HG03103 (cell line): ENCODE data around the gene IBSP.

Source experiments
- ATAC-seq: cut with Tn5 transposase; IDR thresholded peaks from one replicate; pipeline ENCODE4 v1.9.1; 2021; ENCODE audit warnings: low read depth; ENCODE audit not compliant: unreplicated experiment

Gene IBSP, protein sequence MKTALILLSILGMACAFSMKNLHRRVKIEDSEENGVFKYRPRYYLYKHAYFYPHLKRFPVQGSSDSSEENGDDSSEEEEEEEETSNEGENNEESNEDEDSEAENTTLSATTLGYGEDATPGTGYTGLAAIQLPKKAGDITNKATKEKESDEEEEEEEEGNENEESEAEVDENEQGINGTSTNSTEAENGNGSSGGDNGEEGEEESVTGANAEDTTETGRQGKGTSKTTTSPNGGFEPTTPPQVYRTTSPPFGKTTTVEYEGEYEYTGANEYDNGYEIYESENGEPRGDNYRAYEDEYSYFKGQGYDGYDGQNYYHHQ

DNA sequence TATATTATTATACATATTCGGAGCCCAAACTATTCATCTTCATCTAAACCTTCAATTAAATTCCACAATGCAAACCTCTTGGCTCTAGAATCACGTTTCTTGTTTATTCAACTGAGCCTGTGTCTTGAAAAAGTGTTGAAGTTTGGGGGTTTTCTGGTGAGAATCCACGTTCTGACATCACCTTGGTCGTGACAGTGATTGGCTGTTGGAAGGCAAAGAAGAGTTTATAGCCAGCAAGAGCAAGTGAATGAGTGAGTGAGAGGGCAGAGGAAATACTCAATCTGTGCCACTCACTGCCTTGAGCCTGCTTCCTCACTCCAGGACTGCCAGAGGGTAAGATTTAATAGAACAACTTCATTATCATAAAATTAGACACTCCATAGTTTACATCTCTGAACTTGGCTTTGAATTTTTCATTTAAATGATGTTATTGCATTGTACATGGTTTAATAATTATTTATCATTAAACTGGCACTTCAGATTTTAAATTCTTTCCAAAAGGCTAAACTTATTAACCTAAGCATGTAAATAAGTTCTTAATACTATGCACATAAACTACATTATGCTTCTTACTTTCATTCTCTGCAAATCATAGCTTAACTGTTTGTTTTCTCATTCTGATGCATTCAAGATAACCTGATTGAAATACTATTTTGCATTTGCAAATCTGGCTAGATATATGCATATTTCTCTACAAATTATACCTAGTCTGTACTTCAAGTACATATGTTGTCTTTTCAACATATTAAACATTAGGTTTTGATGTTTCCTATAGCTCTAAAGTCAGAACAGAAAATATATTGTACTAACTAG, at the start of gene IBSP:
TSS of gene IBSP (plus strand) at position 254 of the 813 bp plus-strand sequence. CDS start 2,808 bp downstream, outside the sequence.
- no peak for ATAC-seq

DNA sequence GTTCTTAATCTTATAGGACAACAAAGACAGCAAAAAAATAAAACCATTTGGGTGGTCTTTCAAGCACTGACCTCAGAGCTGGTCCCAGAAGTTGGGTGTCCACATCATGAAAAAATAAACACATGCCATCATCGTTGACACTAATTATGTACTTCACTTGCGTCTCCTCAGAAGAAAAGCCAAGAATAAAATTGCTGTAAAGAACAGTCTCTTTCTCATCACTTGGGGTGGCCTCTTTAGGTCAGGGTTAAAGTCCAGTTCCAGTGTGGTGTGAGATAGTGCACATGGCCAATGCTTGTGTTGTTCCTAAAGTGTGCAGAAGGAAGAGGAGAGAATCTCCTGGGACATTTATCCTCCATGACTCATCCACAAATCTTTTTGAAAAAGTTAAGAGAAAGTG, 49.5 kb upstream of the IBSP start:
- ATAC-seq: no peak

DNA sequence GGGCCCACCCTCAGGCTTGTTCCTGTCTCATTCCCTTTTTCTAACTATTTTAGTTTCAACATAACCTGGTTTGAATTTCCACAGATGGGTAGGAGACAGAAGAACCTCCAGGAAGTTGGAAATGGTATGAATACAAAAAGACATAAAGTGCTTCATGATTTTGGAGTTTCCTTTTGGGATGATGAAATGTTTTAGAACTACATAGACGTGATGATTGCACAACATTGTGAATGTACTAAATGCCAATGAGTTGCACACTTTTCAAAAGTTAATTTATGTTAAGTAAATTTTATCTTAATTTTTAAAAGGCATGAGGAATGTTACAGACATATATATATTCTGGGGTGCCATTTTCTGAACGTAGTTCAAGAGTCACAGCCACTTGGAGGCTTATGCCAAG, 41.1 kb upstream of the IBSP start:
- no peak for ATAC-seq

DNA sequence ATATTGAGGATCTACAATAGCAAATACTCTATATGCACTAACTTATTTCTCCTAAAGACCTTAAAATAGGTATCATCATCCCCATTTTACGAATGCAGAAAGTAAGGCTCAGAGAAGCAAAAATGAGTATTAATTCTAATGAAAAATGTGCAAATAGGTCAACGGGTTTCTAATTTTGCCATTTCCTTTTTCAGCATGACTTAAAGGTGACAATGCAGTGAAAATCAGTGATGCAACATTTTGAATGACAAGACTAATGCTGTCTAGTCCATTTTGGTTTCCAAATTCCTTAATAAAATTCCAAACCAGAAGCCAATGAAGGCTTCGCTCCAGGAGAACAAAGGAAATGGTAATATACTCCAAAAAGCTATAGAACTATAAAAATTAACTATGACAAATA, 37.0 kb upstream of the IBSP start:
- ATAC-seq: no peak

DNA sequence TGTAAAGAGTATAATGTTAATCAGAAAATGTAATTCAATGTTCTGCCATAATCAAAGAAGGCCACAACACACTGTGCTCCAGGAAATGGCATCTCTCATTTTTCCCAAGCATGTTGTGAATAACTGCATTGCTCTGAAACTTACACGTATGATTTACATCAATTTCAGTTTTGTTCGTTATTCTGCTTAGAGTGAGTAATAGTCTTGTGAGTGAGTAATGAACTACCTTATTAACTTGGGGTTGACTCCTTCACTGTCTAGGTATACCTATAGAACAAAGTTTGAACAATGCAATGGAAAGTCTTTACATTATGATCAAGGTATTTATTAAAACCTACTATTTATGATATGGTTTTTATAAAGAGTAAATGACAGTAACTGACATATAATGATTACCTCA, 17.8 kb upstream of the IBSP start:
- ATAC-seq: no peak

DNA sequence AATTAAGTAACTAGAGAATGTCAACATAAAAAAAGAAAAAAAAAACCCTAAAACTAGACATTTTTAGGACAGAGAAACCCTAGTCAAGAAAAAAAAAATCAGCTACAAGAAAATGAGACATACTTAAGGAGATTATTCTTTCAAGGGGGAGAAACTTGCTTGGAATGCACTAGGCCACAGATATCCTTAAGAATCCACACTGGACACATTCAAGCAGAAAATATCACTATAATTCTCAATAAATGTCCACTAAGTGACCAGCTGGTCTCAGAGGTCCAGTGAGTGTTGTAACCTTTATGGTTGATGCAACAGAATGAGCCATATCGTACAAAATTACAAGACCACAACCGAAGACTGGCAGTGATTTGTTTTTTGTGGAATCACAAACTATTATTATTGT, 15.6 kb upstream of the IBSP start:
- no peak for ATAC-seq

DNA sequence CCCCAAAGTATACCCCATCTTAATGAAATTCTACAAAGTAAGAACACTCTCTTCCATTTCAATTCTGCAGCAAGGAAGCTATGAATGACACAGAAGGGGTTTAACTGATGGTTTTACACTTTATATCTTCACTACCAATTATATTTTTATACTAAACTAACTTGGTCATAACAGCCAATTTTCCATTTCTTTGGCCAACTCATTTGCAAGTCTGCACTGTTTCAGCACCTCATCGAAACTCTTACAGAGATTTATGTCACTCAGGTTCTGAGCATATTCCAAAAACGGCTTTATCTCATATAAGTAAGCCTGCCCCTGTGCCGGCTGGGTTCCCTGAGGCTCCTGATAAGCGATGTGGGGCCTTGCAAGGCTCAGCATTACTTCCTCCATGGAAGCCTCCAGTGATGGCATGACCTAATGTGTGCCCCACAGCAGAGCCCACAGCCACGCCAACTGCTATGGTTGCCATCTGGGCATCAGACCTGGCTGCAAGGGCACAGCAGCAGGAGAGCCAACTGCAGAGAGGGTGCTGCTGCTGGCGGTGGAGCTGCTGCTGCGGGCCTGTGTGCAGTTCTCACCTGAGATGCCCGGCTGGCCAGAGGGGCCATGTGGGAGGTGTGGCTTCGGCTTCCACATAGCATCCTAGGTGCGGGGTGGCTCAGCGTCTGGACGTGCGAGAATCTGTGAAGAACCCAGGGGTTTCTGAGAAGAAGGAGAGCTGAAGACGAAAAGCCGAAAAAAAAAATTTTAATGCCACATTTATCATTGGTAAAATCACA, 13.4 kb upstream of the IBSP start:
- no peak for ATAC-seq

DNA sequence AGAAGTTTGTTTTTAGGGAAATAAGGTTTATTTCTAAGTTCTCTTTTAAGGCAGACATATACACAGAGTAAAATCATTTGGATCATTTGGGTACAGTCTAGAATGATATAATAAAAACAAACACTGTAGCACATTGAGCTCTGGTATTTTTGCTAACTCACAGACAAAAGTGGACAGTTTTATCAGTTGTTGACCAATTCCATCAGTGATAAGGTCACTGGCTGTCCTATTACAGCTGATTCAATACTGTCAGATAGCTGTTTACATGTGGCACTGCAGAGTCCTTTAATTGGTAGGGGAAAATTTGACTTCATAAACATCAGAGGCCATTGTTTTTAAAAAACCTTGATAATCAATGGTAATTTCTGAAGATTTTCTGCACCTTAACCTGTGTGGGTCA, 3.5 kb downstream of the IBSP start:
- no peak for ATAC-seq

DNA sequence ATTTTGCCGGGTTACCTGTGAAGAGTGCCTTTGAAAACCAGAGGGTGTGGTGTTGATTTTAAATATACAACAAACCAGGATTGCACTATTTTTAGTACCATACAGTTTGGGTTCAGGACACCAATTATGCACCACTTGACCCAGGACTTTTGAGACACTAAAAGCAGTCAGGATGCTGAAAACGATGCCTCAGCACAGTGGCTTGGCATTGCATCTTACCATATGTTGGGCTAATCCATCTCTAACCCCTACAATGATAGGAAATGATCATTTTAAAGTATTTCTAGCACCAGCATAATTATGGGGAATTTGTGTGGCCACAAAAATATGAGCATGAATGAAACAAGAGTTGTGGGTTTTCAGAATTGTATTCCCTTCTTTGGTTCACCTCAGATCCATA, 4.1 kb downstream of the IBSP start:
- no peak for ATAC-seq

DNA sequence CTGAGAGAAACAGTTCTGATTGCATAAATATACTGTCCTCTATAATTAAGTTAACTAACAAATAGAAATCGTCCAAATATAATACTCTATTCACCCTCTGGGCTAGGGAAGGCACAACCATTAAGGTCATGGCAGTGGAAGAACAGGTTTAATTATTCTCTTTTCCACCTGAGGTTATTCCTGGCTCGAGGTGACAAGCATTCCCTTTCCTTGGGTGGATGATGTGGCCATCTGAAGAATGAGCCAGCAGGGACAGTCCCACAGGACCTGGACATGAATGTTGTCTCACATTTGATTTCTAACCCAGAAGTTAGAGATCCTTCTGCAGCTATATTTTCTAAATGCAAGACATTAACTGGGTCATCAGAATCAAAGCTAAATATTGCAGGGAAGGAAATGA, 5.5 kb downstream of the IBSP start:
- no peak for ATAC-seq

DNA sequence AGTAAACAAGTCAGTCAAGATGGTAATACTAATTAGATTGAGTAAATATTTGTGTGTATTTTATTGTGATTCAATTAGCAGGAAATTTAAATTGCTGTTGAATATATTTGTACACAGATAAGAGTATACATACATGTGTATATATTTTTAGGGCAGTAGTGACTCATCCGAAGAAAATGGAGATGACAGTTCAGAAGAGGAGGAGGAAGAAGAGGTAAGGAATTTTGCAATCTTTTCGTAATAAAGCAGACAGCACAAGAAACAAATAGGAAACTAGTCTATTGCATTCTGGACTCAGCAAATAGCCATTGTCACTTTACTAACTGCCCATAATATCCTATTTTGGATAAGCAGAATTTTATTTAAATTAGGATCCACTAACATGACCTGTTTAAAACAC, 6.6 kb downstream of the IBSP start:
- no peak for ATAC-seq

DNA sequence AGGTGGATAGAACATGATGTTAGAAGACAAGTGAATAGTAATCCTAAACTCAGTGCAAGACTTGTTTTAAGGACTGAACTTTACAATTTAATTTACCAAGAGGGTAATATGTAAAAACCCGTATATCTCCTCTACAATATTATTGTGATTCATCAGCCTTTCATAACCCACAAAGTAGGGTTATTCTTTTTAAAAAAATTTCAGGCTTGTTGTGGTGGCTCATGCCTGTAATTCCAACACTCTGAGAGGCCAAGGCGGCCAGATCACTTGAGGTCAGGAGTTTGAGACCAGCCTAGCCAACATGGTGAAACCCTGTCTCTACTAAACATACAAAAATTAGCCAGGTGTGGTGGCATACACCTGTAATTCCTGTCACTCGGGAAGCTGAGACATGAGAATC, 7.2 kb downstream of the IBSP start:
- no peak for ATAC-seq

DNA sequence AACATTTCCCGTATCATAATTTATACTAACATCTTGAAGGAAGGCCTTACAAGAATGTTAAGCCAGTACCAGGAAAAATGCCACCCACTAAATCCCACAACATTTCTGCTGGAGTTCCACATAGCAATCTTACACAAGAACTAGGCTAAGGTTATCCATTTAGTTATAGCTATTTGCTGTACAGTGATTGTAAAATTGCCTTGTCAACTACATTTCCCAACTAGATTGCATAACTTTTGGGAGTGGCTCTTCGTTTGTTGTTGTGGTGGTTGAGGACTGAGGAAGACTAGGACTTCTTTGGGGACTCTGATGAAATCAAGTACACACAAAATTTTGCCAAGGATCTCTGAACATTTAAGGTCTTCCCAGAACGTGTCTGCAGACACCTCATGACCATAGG, 8.0 kb downstream of the IBSP start:
- ATAC-seq: no peak

DNA sequence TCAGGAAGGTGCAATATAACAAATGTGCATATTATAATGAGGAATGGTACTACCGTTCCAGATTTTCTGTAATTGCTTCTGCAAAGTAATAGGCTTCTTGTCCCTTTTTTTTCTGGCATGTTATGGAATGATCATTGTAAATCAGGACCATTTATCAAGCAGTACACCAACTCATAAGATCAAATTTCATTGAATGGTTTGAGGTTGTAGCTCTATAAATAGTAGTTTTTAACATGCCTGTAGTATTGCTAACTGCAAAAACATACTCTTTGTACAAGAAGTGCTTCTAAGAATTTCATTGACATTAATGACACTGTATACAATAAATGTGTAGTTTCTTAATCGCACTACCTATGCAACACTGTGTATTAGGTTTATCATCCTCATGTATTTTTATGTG, 12.6 kb downstream of the IBSP start:
- ATAC-seq: no peak

DNA sequence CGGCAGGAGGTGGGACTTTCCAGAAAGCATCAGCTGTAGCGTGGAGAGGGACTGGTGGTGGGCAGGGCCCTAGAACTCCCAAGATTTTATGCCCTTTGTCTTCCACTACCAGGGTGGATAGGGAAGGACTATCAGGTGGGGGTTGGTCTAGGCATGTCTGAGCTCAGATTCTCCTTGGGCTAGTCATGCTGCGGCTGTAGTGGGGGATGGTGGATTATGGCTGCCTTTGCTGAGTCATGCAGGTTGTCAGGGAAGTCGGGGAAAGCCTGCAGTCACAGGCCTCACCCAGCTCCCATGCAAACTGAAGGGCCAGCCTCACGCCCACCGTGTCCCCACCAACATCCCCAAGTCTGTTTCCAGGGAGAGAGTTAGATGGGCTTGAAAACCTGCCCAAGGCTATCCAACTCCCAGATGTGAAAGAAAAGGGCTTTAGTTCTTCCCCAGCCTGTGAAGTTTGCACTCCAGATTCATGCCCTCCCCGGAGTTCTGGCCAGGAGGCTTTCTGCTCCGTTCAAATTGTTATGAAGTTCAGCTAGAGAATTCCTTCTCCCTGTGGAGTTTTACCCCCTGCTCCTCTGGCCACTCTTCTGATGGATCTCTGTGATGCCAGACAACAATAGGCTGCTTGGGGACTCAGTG, 20.0 kb downstream of the IBSP start:
- no peak for ATAC-seq

DNA sequence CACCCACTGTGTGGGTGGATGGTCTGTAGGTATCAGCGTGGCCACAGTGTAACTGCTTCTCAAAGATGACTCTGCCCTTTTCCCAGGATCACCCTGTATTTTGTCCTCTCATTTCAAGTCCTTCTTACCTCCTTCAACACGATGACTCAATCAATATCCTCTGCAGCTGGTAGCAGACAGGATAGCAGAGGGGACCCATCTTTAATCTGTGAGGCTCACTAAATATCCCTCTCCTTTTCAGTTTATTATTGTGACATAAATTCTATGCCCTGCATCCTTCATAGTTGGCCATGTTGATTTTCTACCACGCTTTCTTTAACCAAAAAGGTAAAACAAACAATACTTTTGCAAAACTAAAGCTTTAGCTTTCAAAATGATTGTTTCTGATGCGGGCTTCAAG, 23.8 kb downstream of the IBSP start:
- no peak for ATAC-seq

DNA sequence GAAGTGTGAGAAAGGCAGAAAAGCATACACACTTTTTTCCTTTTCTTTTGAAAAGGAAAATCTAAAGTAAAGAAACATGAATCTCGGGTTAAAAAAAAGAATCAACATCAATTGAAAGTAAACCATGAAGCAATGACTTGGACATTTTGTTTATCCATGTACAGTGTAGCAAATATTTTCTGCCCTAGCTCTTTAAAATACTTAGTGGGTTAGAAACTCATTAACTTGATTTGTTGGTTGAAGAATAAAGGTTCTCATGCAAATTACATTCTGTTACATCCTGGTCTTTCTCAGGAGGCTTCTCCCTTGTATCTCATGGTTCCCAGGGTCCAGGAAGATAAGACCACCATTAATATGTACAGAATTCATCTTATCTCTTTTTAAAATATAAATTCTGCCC, 24.4 kb downstream of the IBSP start:
- ATAC-seq: no peak

DNA sequence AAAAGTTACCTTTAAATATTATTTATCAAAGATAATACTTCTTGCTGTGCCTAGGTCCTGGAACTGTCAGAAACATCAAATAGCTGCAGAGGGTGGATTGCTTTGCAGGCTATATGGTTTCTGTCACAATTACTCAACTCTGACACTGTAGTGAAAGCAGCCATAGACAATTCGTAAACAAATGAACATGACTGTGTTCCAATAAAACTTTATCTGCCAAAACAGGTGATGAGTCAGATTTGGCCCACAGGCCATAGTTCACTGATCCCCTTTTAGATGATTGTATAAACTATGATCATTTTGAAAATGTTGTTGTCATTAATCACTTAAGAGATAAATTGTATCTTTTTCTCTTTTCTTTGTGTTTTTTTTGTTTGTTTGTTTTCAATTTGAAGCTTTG, 25.0 kb downstream of the IBSP start:
- no peak for ATAC-seq

DNA sequence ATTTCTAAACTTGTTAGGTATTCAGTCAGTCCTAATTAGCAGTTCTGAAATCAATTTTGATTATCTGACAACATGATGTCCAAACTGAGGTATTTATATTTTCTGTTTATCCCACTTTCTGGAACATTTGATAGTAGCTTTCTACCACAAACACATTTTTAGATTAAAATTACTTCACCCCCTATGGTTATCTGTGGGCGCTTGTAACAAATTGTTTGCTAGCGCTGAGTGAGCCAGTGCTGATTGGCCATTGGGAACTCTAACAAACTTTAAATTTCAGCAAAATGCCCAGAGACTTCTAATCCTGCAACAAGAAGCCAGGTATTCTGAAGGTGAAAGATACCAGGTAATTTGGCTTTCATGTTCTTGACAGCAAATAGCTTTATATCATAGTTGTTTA, 33.3 kb downstream of the IBSP start, which contains the start of gene MEPE:
TSS of gene MEPE (plus strand) at position 301 of the 400 bp plus-strand sequence. CDS start 1,746 bp downstream, outside the sequence.
- no peak for ATAC-seq

DNA sequence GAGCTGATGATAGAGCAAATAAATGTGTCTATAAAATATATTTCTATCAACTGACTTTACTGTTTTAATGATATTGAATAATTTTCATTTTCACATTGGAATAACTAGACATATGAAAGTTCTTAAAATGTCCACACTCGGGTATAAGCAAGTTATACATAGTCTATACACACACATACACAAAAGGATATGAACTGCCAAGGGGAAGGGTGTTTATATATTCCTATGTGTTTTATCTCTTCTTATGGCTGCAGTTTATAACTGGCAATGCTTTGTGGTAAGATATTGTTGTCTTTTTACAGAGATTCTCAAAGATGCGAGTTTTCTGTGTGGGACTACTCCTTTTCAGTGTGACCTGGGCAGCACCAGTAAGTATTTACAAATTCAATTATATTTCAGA, 35.0 kb downstream of the IBSP start:
- ATAC-seq: no peak

DNA sequence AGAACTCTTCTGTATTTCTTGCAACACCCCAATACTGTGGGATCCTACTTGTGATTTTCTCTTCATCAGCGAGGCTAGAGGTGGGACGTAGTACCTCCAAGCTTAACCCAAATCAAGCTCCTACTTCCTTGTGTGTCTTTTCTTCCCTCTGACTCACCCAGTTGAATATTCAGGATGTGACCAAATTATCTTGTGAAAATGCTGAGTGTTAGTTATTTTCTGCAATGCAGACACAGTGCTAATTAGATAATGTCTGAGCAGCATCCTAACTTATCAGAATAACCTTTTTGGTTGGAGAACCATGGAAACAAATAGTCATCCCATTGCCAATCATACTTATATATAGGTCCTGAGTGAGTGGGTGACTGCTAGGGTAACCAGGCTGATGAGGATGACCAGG, 35.8 kb downstream of the IBSP start:
- no peak for ATAC-seq
